Measurements from ENCODE around the gene TAS2R20. TPM values are rescaled to one million over a fixed set of nuclear protein-coding genes. Genes with fewer than 3 reads are reported as not detected.
"Not testable (repeated sequence)": the region's sequence is repeated elsewhere in the genome, so short reads cannot be mapped to it uniquely, and the experiment has no call there.

TAS2R20 gene
- total RNA-seq (1 to 10 TPM; 4.3 to 4.8 TPM), polyA plus RNA-seq (under 1 TPM in 1 of 2 donors, not detected in 1; 0.49 TPM)
- long read RNA-seq, donor 1: 0 reads
- long read RNA-seq, donor 2: 0 reads

GRCh38 chr12:10998204-10998603 is at the start of gene TAS2R20:
Gene TAS2R20, minus strand, starts transcription at chr12:10998304. Its CDS starts 429 bp downstream, at chr12:10997875.
- no peak for ATAC-seq (ENCODE audit: low FRiP score)
- Histone ChIP-seq H3K4me1 (ENCODE audit: control insufficient read depth in 1 of 2, insufficient read depth in 2 of 2, low read length in 2 of 2) (no peaks in the 10 kb centered on the region), H3K9me3 (ENCODE audit: control insufficient read depth, low read length) (peaks cover 1% of the 10 kb centered on the region), H3K27ac (ENCODE audit: low read depth in 1 of 2, low read length in 2 of 2) (no peak within 1 kb of the TSS), H3K27me3 (ENCODE audit: control insufficient read depth in 1 of 2, insufficient read depth in 2 of 2, low read length in 1 of 2) (no peaks in the 10 kb centered on the region), H3K4me3 (ENCODE audit: low read length in 2 of 2) (no peak within 1 kb of the TSS), H3K36me3 (ENCODE audit: control insufficient read depth in 1 of 2, insufficient read depth in 2 of 2, low read length in 1 of 2) (peaks cover 3% of the 10 kb centered on the region in 2 donors)
- intact Hi-C loops (cut with DNase I): no loop called here
- no peak for DNase-seq

- 62 to 96% methylated on average over 2 of the region's 2 CpGs for WGBS, 2 donors
- H3K4me3 ChIP-seq (ENCODE audit: low read length in 2 of 2); DNase-seq; H3K27ac ChIP-seq (ENCODE audit: low read depth in 1 of 2, low read length in 2 of 2); intact Hi-C loops (cut with DNase I); ATAC-seq (ENCODE audit: low FRiP score); H3K27me3 ChIP-seq (ENCODE audit: control insufficient read depth in 1 of 2, insufficient read depth in 2 of 2, low read length in 1 of 2); H3K4me1 ChIP-seq (ENCODE audit: control insufficient read depth in 1 of 2, insufficient read depth in 2 of 2, low read length in 2 of 2); H3K36me3 ChIP-seq (ENCODE audit: control insufficient read depth in 1 of 2, insufficient read depth in 2 of 2, low read length in 1 of 2); H3K9me3 ChIP-seq (ENCODE audit: control insufficient read depth, low read length): not testable (repeated sequence)
These were observed 43.3 kb upstream of the TAS2R20 start for GRCh38 chr12:11041366-11041765.

GRCh38 chr12:11040162-11040561 is 42.1 kb upstream of the TAS2R20 start:
- H3K4me3 ChIP-seq (ENCODE audit: low read length in 2 of 2): no peak overlapping the region
- ATAC-seq (ENCODE audit: low FRiP score): no peak
- no peaks in the 10 kb centered on the region for H3K4me1 ChIP-seq (ENCODE audit: control insufficient read depth in 1 of 2, insufficient read depth in 2 of 2, low read length in 2 of 2)
- WGBS, 2 donors: 88 to 100% methylated on average over 1 of the region's 1 CpG
- intact Hi-C loops (cut with DNase I): no loop called here
- no peak overlapping the region for H3K27ac ChIP-seq (ENCODE audit: low read depth in 1 of 2, low read length in 2 of 2)
- no peaks in the 10 kb centered on the region for H3K36me3 ChIP-seq (ENCODE audit: control insufficient read depth in 1 of 2, insufficient read depth in 2 of 2, low read length in 1 of 2)
- H3K9me3 ChIP-seq (ENCODE audit: control insufficient read depth, low read length): no peaks in the 10 kb centered on the region
- no peak for DNase-seq
- no peaks in the 10 kb centered on the region for H3K27me3 ChIP-seq (ENCODE audit: control insufficient read depth in 1 of 2, insufficient read depth in 2 of 2, low read length in 1 of 2)

- H3K27ac ChIP-seq (ENCODE audit: low read depth in 1 of 2, low read length in 2 of 2): no peak overlapping the region
- no peaks in the 10 kb centered on the region for H3K36me3 ChIP-seq (ENCODE audit: control insufficient read depth in 1 of 2, insufficient read depth in 2 of 2, low read length in 1 of 2)
- no peak overlapping the region for H3K4me3 ChIP-seq (ENCODE audit: low read length in 2 of 2)
- no peaks in the 10 kb centered on the region for H3K4me1 ChIP-seq (ENCODE audit: control insufficient read depth in 1 of 2, insufficient read depth in 2 of 2, low read length in 2 of 2)
- DNase-seq (no peak), ATAC-seq (ENCODE audit: low FRiP score) (no peak)
- H3K27me3 ChIP-seq (ENCODE audit: control insufficient read depth in 1 of 2, insufficient read depth in 2 of 2, low read length in 1 of 2): no peaks in the 10 kb centered on the region
- intact Hi-C loops (cut with DNase I): no loop called here
- 74 to 90% methylated on average over 3 of the region's 3 CpGs for WGBS, 2 donors
- no peaks in the 10 kb centered on the region for H3K9me3 ChIP-seq (ENCODE audit: control insufficient read depth, low read length)
These were observed 41.1 kb upstream of the TAS2R20 start for GRCh38 chr12:11039171-11039570.

GRCh38 chr12:11033959-11034358 is 35.9 kb upstream of the TAS2R20 start:
- H3K4me3 ChIP-seq (ENCODE audit: low read length in 2 of 2); DNase-seq; H3K27ac ChIP-seq (ENCODE audit: low read depth in 1 of 2, low read length in 2 of 2); intact Hi-C loops (cut with DNase I); H3K27me3 ChIP-seq (ENCODE audit: control insufficient read depth in 1 of 2, insufficient read depth in 2 of 2, low read length in 1 of 2); H3K4me1 ChIP-seq (ENCODE audit: control insufficient read depth in 1 of 2, insufficient read depth in 2 of 2, low read length in 2 of 2); ATAC-seq (ENCODE audit: low FRiP score); H3K36me3 ChIP-seq (ENCODE audit: control insufficient read depth in 1 of 2, insufficient read depth in 2 of 2, low read length in 1 of 2); H3K9me3 ChIP-seq (ENCODE audit: control insufficient read depth, low read length): not testable (repeated sequence)
- WGBS, 2 donors: no CpG with 5 or more reads among the region's 3 CpGs

GRCh38 chr12:11031307-11031706 is 33.2 kb upstream of the TAS2R20 start, which contains the start of gene TAS2R31:
Gene TAS2R31, minus strand, starts transcription at chr12:11031407. Its CDS starts 72 bp downstream, at chr12:11031335.
- DNase-seq (no peak), ATAC-seq (ENCODE audit: low FRiP score) (no peak)
- no peaks in the 10 kb centered on the region for H3K9me3 ChIP-seq (ENCODE audit: control insufficient read depth, low read length)
- H3K4me3 ChIP-seq (ENCODE audit: low read length in 2 of 2): no peak within 1 kb of the TSS
- H3K27me3 ChIP-seq (ENCODE audit: control insufficient read depth in 1 of 2, insufficient read depth in 2 of 2, low read length in 1 of 2): no peaks in the 10 kb centered on the region
- WGBS, 2 donors: 97% methylated on average over 6 of the region's 6 CpGs
- no peaks in the 10 kb centered on the region for H3K4me1 ChIP-seq (ENCODE audit: control insufficient read depth in 1 of 2, insufficient read depth in 2 of 2, low read length in 2 of 2)
- peaks cover 0 to 4% of the 10 kb centered on the region in 2 donors for H3K36me3 ChIP-seq (ENCODE audit: control insufficient read depth in 1 of 2, insufficient read depth in 2 of 2, low read length in 1 of 2)
- intact Hi-C loops (cut with DNase I): no loop called here
- no peak within 1 kb of the TSS for H3K27ac ChIP-seq (ENCODE audit: low read depth in 1 of 2, low read length in 2 of 2)

- H3K36me3 ChIP-seq (ENCODE audit: control insufficient read depth in 1 of 2, insufficient read depth in 2 of 2, low read length in 1 of 2): peaks cover 0 to 2% of the 10 kb centered on the region in 2 donors
- no peak for DNase-seq
- 93% methylated on average over 6 of the region's 6 CpGs for WGBS, 2 donors
- no peak overlapping the region for H3K27ac ChIP-seq (ENCODE audit: low read depth in 1 of 2, low read length in 2 of 2)
- intact Hi-C loops (cut with DNase I): no loop called here
- H3K9me3 ChIP-seq (ENCODE audit: control insufficient read depth, low read length): no peaks in the 10 kb centered on the region
- H3K4me1 ChIP-seq (ENCODE audit: control insufficient read depth in 1 of 2, insufficient read depth in 2 of 2, low read length in 2 of 2): peaks cover 0 to 2% of the 10 kb centered on the region in 2 donors
- H3K27me3 ChIP-seq (ENCODE audit: control insufficient read depth in 1 of 2, insufficient read depth in 2 of 2, low read length in 1 of 2): no peaks in the 10 kb centered on the region
- no peak for ATAC-seq (ENCODE audit: low FRiP score)
- no peak overlapping the region for H3K4me3 ChIP-seq (ENCODE audit: low read length in 2 of 2)
These were observed 28.0 kb upstream of the TAS2R20 start for GRCh38 chr12:11026118-11026517.

- Histone ChIP-seq H3K9me3 (ENCODE audit: control insufficient read depth, low read length) (no peaks in the 10 kb centered on the region), H3K4me3 (ENCODE audit: low read length in 2 of 2) (no peak overlapping the region), H3K27me3 (ENCODE audit: control insufficient read depth in 1 of 2, insufficient read depth in 2 of 2, low read length in 1 of 2) (no peaks in the 10 kb centered on the region), H3K4me1 (ENCODE audit: control insufficient read depth in 1 of 2, insufficient read depth in 2 of 2, low read length in 2 of 2) (peaks cover 0 to 2% of the 10 kb centered on the region in 2 donors), H3K27ac (ENCODE audit: low read depth in 1 of 2, low read length in 2 of 2) (no peak overlapping the region), H3K36me3 (ENCODE audit: control insufficient read depth in 1 of 2, insufficient read depth in 2 of 2, low read length in 1 of 2) (peaks cover 0 to 2% of the 10 kb centered on the region in 2 donors)
- ATAC-seq (ENCODE audit: low FRiP score) (no peak), DNase-seq (no peak)
- intact Hi-C loops (cut with DNase I): no loop called here
- WGBS, 2 donors: 86 to 92% methylated on average over 2 of the region's 2 CpGs
These were observed 25.3 kb upstream of the TAS2R20 start for GRCh38 chr12:11023387-11023786.

- DNase-seq (no peak), ATAC-seq (ENCODE audit: low FRiP score) (no peak)
- WGBS, 2 donors: 83 to 96% methylated on average over 1 of the region's 1 CpG
- H3K4me1 ChIP-seq (ENCODE audit: control insufficient read depth in 1 of 2, insufficient read depth in 2 of 2, low read length in 2 of 2): peaks cover 0 to 2% of the 10 kb centered on the region in 2 donors
- intact Hi-C loops (cut with DNase I): no loop called here
- no peak within 1 kb of the TSS for H3K4me3 ChIP-seq (ENCODE audit: low read length in 2 of 2)
- H3K36me3 ChIP-seq (ENCODE audit: control insufficient read depth in 1 of 2, insufficient read depth in 2 of 2, low read length in 1 of 2): no peaks in the 10 kb centered on the region
- H3K27ac ChIP-seq (ENCODE audit: low read depth in 1 of 2, low read length in 2 of 2): no peak within 1 kb of the TSS
- no peaks in the 10 kb centered on the region for H3K27me3 ChIP-seq (ENCODE audit: control insufficient read depth in 1 of 2, insufficient read depth in 2 of 2, low read length in 1 of 2)
- H3K9me3 ChIP-seq (ENCODE audit: control insufficient read depth, low read length): no peaks in the 10 kb centered on the region
These were observed 24.4 kb upstream of the TAS2R20 start, which contains the start of gene TAS2R19 for GRCh38 chr12:11022520-11022919. Gene TAS2R19, minus strand, starts transcription at chr12:11022620. Its CDS starts 49 bp downstream, at chr12:11022571.
